Immature natural killer cell (primary cell): ENCODE results near the gene FOXO4. TPM values are rescaled to one million over a fixed set of nuclear protein-coding genes. Genes with fewer than 3 reads are reported as not detected.
A peak's percentile ranks its signal among the peaks of the same experiment; 100 is the strongest.
"Not testable (repeated sequence)": the region's sequence is repeated elsewhere in the genome, so short reads cannot be mapped to it uniquely, and the experiment has no call there.

ENCODE experiments used
- DNase-seq, 3 donors: peaks; one replicate each; pipeline ENCODE4 v3.0.0; 2022; ENCODE audit warnings: mixed read lengths in 1 of 3
- H3K27ac Mint-ChIP-seq, 6 donors: one replicate each; pipeline ENCODE4 v1.8.0; 2020; ENCODE audit warnings: mixed read lengths in 6 of 6, mild to moderate bottlenecking in 5 of 6, inconsistent platforms in 4 of 6, moderate library complexity in 3 of 6
- H3K27me3 Mint-ChIP-seq, 3 donors: one replicate each; pipeline ENCODE4 v1.8.0; 2020 to 2021; ENCODE audit warnings: low read depth in 3 of 3, mild to moderate bottlenecking in 3 of 3, mixed read lengths in 3 of 3, moderate library complexity in 3 of 3, inconsistent platforms in 1 of 3
- H3K36me3 Mint-ChIP-seq, 3 donors: one replicate each; pipeline ENCODE4 v1.8.0; 2020; ENCODE audit warnings: mixed read lengths in 3 of 3, inconsistent platforms in 2 of 3, mild to moderate bottlenecking in 2 of 3
- H3K4me1 Mint-ChIP-seq, 2 donors: one replicate each; pipeline ENCODE4 v1.8.0; 2020; ENCODE audit warnings: inconsistent platforms in 2 of 2, mild to moderate bottlenecking in 2 of 2, mixed read lengths in 2 of 2, moderate library complexity in 1 of 2
- H3K4me3 Mint-ChIP-seq, 5 donors: one replicate each; pipeline ENCODE4 v1.8.0; 2020; ENCODE audit warnings: mild to moderate bottlenecking in 5 of 5, mixed read lengths in 5 of 5, inconsistent platforms in 3 of 5, moderate library complexity in 3 of 5
- H3K9me3 Mint-ChIP-seq, 6 donors: one replicate each; pipeline ENCODE4 v1.8.0; 2020; ENCODE audit warnings: mild to moderate bottlenecking in 6 of 6, mixed read lengths in 6 of 6, inconsistent platforms in 4 of 6, moderate library complexity in 3 of 6
- polyA plus RNA-seq, 3 donors: library from polyadenylated mRNA; unstranded; fragments of 300-500 nt; fragmentation: Illumina TruSeq; gene quantifications; one replicate each; pipeline ENCODE4 v1.2.3, GENCODE V29; 2021

FOXO4 gene
- polyA plus RNA-seq: 1 to 10 TPM; 1.8 to 6.5 (median 2.9) TPM

- Mint-ChIP-seq H3K4me1 (peaks cover 41 to 50% of the 10 kb centered on the region in 2 donors), H3K9me3 (no peaks in the 10 kb centered on the region), H3K27ac (peak within 1 kb of the TSS; percentile 86 to 96 (median 94)), H3K27me3 (peaks cover 4 to 8% (median 8%) of the 10 kb centered on the region in 3 donors), H3K36me3 (no peaks in the 10 kb centered on the region), H3K4me3 (peak within 1 kb of the TSS; percentile 92 to 98 (median 95))
- DNase-seq: peak; percentile 84 to 88 (median 86)
These were observed at the start of gene FOXO4 for GRCh38 chrX:71095555-71095980. TSS of gene FOXO4 (plus strand) at chrX:71095851. CDS start at chrX:71096529, 678 bp downstream.

GRCh38 chrX:71047891-71048290 lies 47.8 kb upstream of the FOXO4 start:
- H3K9me3 Mint-ChIP-seq, H3K4me3 Mint-ChIP-seq, DNase-seq, H3K4me1 Mint-ChIP-seq, H3K36me3 Mint-ChIP-seq, H3K27ac Mint-ChIP-seq, H3K27me3 Mint-ChIP-seq: not testable (repeated sequence)

- peaks cover 15 to 29% of the 10 kb centered on the region in 2 donors for H3K4me1 Mint-ChIP-seq
- H3K9me3 Mint-ChIP-seq: no peaks in the 10 kb centered on the region
- no peak for DNase-seq
- peak overlapping the region; percentile 45 to 71 (median 56) for H3K4me3 Mint-ChIP-seq
- peaks cover 0 to 3% (median 0%) of the 10 kb centered on the region in 3 donors for H3K36me3 Mint-ChIP-seq
- H3K27ac Mint-ChIP-seq: peak overlapping the region in 5 of 6 donors; percentile 34 to 80 (median 64)
- H3K27me3 Mint-ChIP-seq: peaks cover 0 to 2% (median 0%) of the 10 kb centered on the region in 3 donors
These were observed 42.9 kb upstream of the FOXO4 start for GRCh38 chrX:71052721-71053120.

- Mint-ChIP-seq H3K27ac (peak overlapping the region in 3 of 6 donors; percentile 31 to 80 (median 57)), H3K9me3 (no peaks in the 10 kb centered on the region), H3K27me3 (peaks cover 0 to 2% (median 0%) of the 10 kb centered on the region in 3 donors), H3K4me1 (peaks cover 19 to 34% of the 10 kb centered on the region in 2 donors), H3K4me3 (peak overlapping the region; percentile 45 to 71 (median 56)), H3K36me3 (peaks cover 0 to 7% (median 0%) of the 10 kb centered on the region in 3 donors)
- peak in 2 of 3 donors; percentile 4 to 15 for DNase-seq
These were observed 42.4 kb upstream of the FOXO4 start for GRCh38 chrX:71053217-71053621.

GRCh38 chrX:71056867-71057266 lies 38.8 kb upstream of the FOXO4 start:
- Mint-ChIP-seq H3K27me3 (peaks cover 1 to 7% (median 2%) of the 10 kb centered on the region in 3 donors), H3K9me3 (no peaks in the 10 kb centered on the region), H3K27ac (peak overlapping the region in 2 of 6 donors; percentile 37 to 46), H3K4me1 (peaks cover 25 to 44% of the 10 kb centered on the region in 2 donors), H3K4me3 (no peak overlapping the region), H3K36me3 (peaks cover 0 to 10% (median 4%) of the 10 kb centered on the region in 3 donors)
- no peak for DNase-seq

- no peaks in the 10 kb centered on the region for H3K9me3 Mint-ChIP-seq
- peaks cover 19 to 39% of the 10 kb centered on the region in 2 donors for H3K4me1 Mint-ChIP-seq
- no peak for DNase-seq
- peaks cover 1 to 8% (median 2%) of the 10 kb centered on the region in 3 donors for H3K27me3 Mint-ChIP-seq
- H3K27ac Mint-ChIP-seq: peak overlapping the region in 3 of 6 donors; percentile 26 to 66 (median 63)
- H3K4me3 Mint-ChIP-seq: no peak overlapping the region
- peaks cover 3 to 16% (median 8%) of the 10 kb centered on the region in 3 donors for H3K36me3 Mint-ChIP-seq
These were observed 37.7 kb upstream of the FOXO4 start for GRCh38 chrX:71057848-71058530.

- Mint-ChIP-seq H3K4me3 (no peak overlapping the region), H3K4me1 (peaks cover 17 to 49% of the 10 kb centered on the region in 2 donors), H3K9me3 (no peaks in the 10 kb centered on the region), H3K27me3 (peaks cover 1 to 8% (median 2%) of the 10 kb centered on the region in 3 donors), H3K27ac (no peak overlapping the region), H3K36me3 (peaks cover 3 to 16% (median 12%) of the 10 kb centered on the region in 3 donors)
- DNase-seq: no peak
These were observed 35.5 kb upstream of the FOXO4 start for GRCh38 chrX:71060127-71060526.

- no peak for DNase-seq
- Mint-ChIP-seq H3K4me3 (peak overlapping the region; percentile 89 to 95 (median 92)), H3K4me1 (peaks cover 12 to 27% of the 10 kb centered on the region in 2 donors), H3K27me3 (peaks cover 4 to 10% (median 6%) of the 10 kb centered on the region in 3 donors), H3K36me3 (peaks cover 3 to 8% (median 5%) of the 10 kb centered on the region in 3 donors), H3K9me3 (no peaks in the 10 kb centered on the region), H3K27ac (peak overlapping the region; percentile 89 to 97 (median 93))
These were observed 28.6 kb upstream of the FOXO4 start for GRCh38 chrX:71067089-71067488.

- DNase-seq: no peak
- Mint-ChIP-seq H3K27me3 (peaks cover 4 to 8% (median 6%) of the 10 kb centered on the region in 3 donors), H3K27ac (peak overlapping the region; percentile 89 to 97 (median 93)), H3K4me1 (peaks cover 12 to 25% of the 10 kb centered on the region in 2 donors), H3K9me3 (no peaks in the 10 kb centered on the region), H3K4me3 (peak overlapping the region; percentile 89 to 95 (median 92)), H3K36me3 (peaks cover under 1 to 6% (median 3%) of the 10 kb centered on the region in 3 donors)
These were observed 28.0 kb upstream of the FOXO4 start for GRCh38 chrX:71067712-71068043.

GRCh38 chrX:71068044-71068918 lies 27.4 kb upstream of the FOXO4 start, which contains the start of gene SNX12:
TSS of gene SNX12 (minus strand) at chrX:71068334. CDS start at chrX:71068306, 28 bp downstream.
- H3K4me1 Mint-ChIP-seq: peaks cover 12 to 24% of the 10 kb centered on the region in 2 donors
- no peaks in the 10 kb centered on the region for H3K9me3 Mint-ChIP-seq
- H3K27me3 Mint-ChIP-seq: peaks cover 4 to 8% (median 6%) of the 10 kb centered on the region in 3 donors
- peaks cover 0 to 4% (median 0%) of the 10 kb centered on the region in 3 donors for H3K36me3 Mint-ChIP-seq
- H3K27ac Mint-ChIP-seq: peak within 1 kb of the TSS; percentile 89 to 97 (median 93)
- DNase-seq: peak; percentile 86 to 92 (median 90)
- H3K4me3 Mint-ChIP-seq: peak within 1 kb of the TSS; percentile 89 to 95 (median 92)

- peaks cover 12 to 14% of the 10 kb centered on the region in 2 donors for H3K4me1 Mint-ChIP-seq
- H3K27me3 Mint-ChIP-seq: peaks cover 4 to 10% (median 9%) of the 10 kb centered on the region in 3 donors
- DNase-seq: no peak
- H3K4me3 Mint-ChIP-seq: no peak overlapping the region
- no peaks in the 10 kb centered on the region for H3K9me3 Mint-ChIP-seq
- H3K27ac Mint-ChIP-seq: no peak overlapping the region
- no peaks in the 10 kb centered on the region for H3K36me3 Mint-ChIP-seq
These were observed 25.1 kb upstream of the FOXO4 start for GRCh38 chrX:71070531-71070930.

GRCh38 chrX:71081330-71082123 lies 14.1 kb upstream of the FOXO4 start:
- H3K27ac Mint-ChIP-seq: no peak overlapping the region

GRCh38 chrX:71082124-71082647 lies 13.5 kb upstream of the FOXO4 start:
- H3K4me3 Mint-ChIP-seq: no peak overlapping the region
- no peaks in the 10 kb centered on the region for H3K36me3 Mint-ChIP-seq
- no peak overlapping the region for H3K27ac Mint-ChIP-seq
- peaks cover 2 to 6% (median 4%) of the 10 kb centered on the region in 3 donors for H3K27me3 Mint-ChIP-seq
- no peaks in the 10 kb centered on the region for H3K9me3 Mint-ChIP-seq
- H3K4me1 Mint-ChIP-seq: no peaks in the 10 kb centered on the region
- no peak for DNase-seq

More at GRCh38 chrX:71081330-71082123, 14.1 kb upstream of the FOXO4 start:
- no peaks in the 10 kb centered on the region for H3K4me1 Mint-ChIP-seq
- H3K36me3 Mint-ChIP-seq: no peaks in the 10 kb centered on the region
- DNase-seq: no peak
- peaks cover 4 to 7% (median 4%) of the 10 kb centered on the region in 3 donors for H3K27me3 Mint-ChIP-seq
- H3K4me3 Mint-ChIP-seq: no peak overlapping the region
- H3K9me3 Mint-ChIP-seq: no peaks in the 10 kb centered on the region
